IMR-90 (cell line): ENCODE results near the gene CLEC17A. TPM values are rescaled to one million over a fixed set of nuclear protein-coding genes. Genes with fewer than 3 reads are reported as not detected.

Experiments
- ATAC-seq: fragments of 200-7000 bp; cut with Tn5 transposase; 2 replicates; pipeline ENCODE4 v1.9.1; 2020; ENCODE audit warnings: low read depth, mild to moderate bottlenecking, moderate library complexity
- BruUV-seq: library from RNA; stranded (reverse); fragments of 400-500 nt; replicated peaks from 2 replicates; lab custom pipeline; 2021; lab: Mats Ljungman, UMichigan
- CTCF ChIA-PET: fragments of 300-600 bp; formaldehyde crosslinking; extraction: SDS; loops from one replicate; lab custom pipeline; 2021; ENCODE audit warnings: antibody characterized with exemption; lab: Yijun Ruan, JAX
- POLR2A ChIA-PET: fragments of 300-600 bp; sonication (Branson Sonifier 250); formaldehyde crosslinking; loops from one replicate; lab custom pipeline; 2022; ENCODE audit warnings: antibody characterized with exemption; ENCODE audit not compliant: unreplicated experiment; lab: Charles Lee
- DNase-seq: peaks from one replicate; pipeline ENCODE4 v3.0.0; 2013
- H2AFZ ChIP-seq: replicated peaks from 2 replicates; pipeline ENCODE3; 2013; ENCODE audit warnings: low read length, mild to moderate bottlenecking; ENCODE audit not compliant: poor library complexity
- H2AK5ac ChIP-seq: 2 replicates; pipeline ENCODE4 v1.6.1; 2013; ENCODE audit warnings: low read depth, low read length, inconsistent platforms
- H2AK9ac ChIP-seq: replicated peaks from 2 replicates; pipeline ENCODE3; 2013; ENCODE audit warnings: mild to moderate bottlenecking, low read depth, low read length, moderate library complexity; ENCODE audit not compliant: poor library complexity
- H2BK120ac ChIP-seq: 2 replicates; pipeline ENCODE4 v1.6.1; 2013; ENCODE audit warnings: low read depth, low read length, inconsistent platforms
- H2BK15ac ChIP-seq: 3 replicates; pipeline ENCODE4 v1.6.1; 2013; ENCODE audit warnings: low read depth, low read length, inconsistent platforms
- H2BK20ac ChIP-seq: 2 replicates; pipeline ENCODE4 v1.6.1; 2013; ENCODE audit warnings: low read depth, mild to moderate bottlenecking, inconsistent platforms, low read length, moderate library complexity
- H2BK5ac ChIP-seq: 2 replicates; pipeline ENCODE4 v1.6.1; 2013; ENCODE audit warnings: mild to moderate bottlenecking, low read depth, low read length, inconsistent platforms; ENCODE audit not compliant: poor library complexity, severe bottlenecking
- H3K14ac ChIP-seq: replicated peaks from 2 replicates; pipeline ENCODE4 v1.6.1; 2013; ENCODE audit warnings: low read depth, low read length, inconsistent platforms
- H3K18ac ChIP-seq: 2 replicates; pipeline ENCODE4 v1.6.1; 2013; ENCODE audit warnings: low read depth, low read length, control low read depth
- H3K23ac ChIP-seq: 2 replicates; pipeline ENCODE4 v1.6.1; 2013; ENCODE audit warnings: low read depth, low read length, inconsistent platforms
- H3K27ac ChIP-seq: 2 replicates; pipeline ENCODE4 v1.5.1; 2013; ENCODE audit warnings: mild to moderate bottlenecking, control low read depth, low read length; ENCODE audit not compliant: insufficient read depth
- H3K27me3 ChIP-seq: 2 replicates; pipeline ENCODE4 v1.6.1; 2013; ENCODE audit warnings: low read length; ENCODE audit not compliant: control insufficient read depth, insufficient read depth
- H3K36me3 ChIP-seq: 2 replicates; pipeline ENCODE4 v1.6.1; 2013; ENCODE audit warnings: low read length, mixed read lengths; ENCODE audit not compliant: control insufficient read depth, insufficient read depth
- H3K4ac ChIP-seq: 2 replicates; pipeline ENCODE4 v1.6.1; 2013; ENCODE audit warnings: low read depth, low read length, inconsistent platforms
- H3K4me1 ChIP-seq: 2 replicates; pipeline ENCODE4 v1.6.1; 2013; ENCODE audit warnings: low read length, mixed read lengths; ENCODE audit not compliant: control insufficient read depth, insufficient read depth
- H3K4me2 ChIP-seq: 2 replicates; pipeline ENCODE4 v1.6.1; 2013; ENCODE audit warnings: low read depth, mild to moderate bottlenecking, control low read depth, low read length, moderate library complexity
- H3K4me3 ChIP-seq: 2 replicates; pipeline ENCODE4 v1.5.1; 2013; ENCODE audit warnings: low read depth, mild to moderate bottlenecking, control low read depth, low read length, moderate library complexity; ENCODE audit not compliant: insufficient read depth
- H3K56ac ChIP-seq: 2 replicates; pipeline ENCODE4 v1.6.1; 2013; ENCODE audit warnings: low read length, inconsistent platforms; ENCODE audit not compliant: insufficient read depth; ENCODE audit errors: extremely low read depth
- H3K79me1 ChIP-seq, 2 experiments: 2 replicates each; pipeline ENCODE4 v1.6.1; 2013; ENCODE audit warnings: low read length in 2 of 2, inconsistent platforms in 1 of 2, low read depth in 1 of 2
- H3K9ac ChIP-seq: 2 replicates; pipeline ENCODE4 v1.6.1; 2013; ENCODE audit warnings: low read depth, low read length, control low read depth
- H3K9me1 ChIP-seq: 2 replicates; pipeline ENCODE4 v1.6.1; 2013; ENCODE audit warnings: low read length, inconsistent platforms; ENCODE audit not compliant: insufficient read depth
- H3K9me3 ChIP-seq: 2 replicates; pipeline ENCODE4 v1.6.1; 2013; ENCODE audit warnings: low read length; ENCODE audit not compliant: control insufficient read depth, insufficient read depth
- H4K20me1 ChIP-seq: 2 replicates; pipeline ENCODE4 v1.6.1; 2013; ENCODE audit warnings: low read length, inconsistent platforms; ENCODE audit not compliant: insufficient read depth
- H4K5ac ChIP-seq: 2 replicates; pipeline ENCODE4 v1.6.1; 2013; ENCODE audit warnings: mild to moderate bottlenecking, low read depth, low read length, control low read depth
- H4K8ac ChIP-seq, 2 experiments: 2 replicates each; pipeline ENCODE4 v1.6.1; 2013; ENCODE audit warnings: low read depth in 2 of 2, low read length in 2 of 2, control low read depth in 1 of 2, inconsistent platforms in 1 of 2
- H4K91ac ChIP-seq: 2 replicates; pipeline ENCODE4 v1.6.1; 2013; ENCODE audit warnings: low read depth, low read length, inconsistent platforms; ENCODE audit not compliant: insufficient read depth
- BHLHE40 ChIP-seq: fragments of 150-350 bp; IDR thresholded peaks from 2 replicates; pipeline ENCODE4 v1.6.1; 2016; ENCODE audit warnings: mild to moderate bottlenecking, low read depth, low read length
- CEBPB ChIP-seq: IDR thresholded peaks from 2 replicates; pipeline ENCODE4 v1.6.1; 2012; ENCODE audit warnings: low read depth, low read length, improper control_type of control experiment
- CTCF ChIP-seq: conservative IDR thresholded peaks from 2 replicates; pipeline ENCODE4 v1.5.1; 2012; ENCODE audit warnings: mild to moderate bottlenecking, low read depth, low read length, improper control_type of control experiment
- MAFK ChIP-seq: IDR thresholded peaks from 2 replicates; pipeline ENCODE4 v1.6.1; 2012; ENCODE audit warnings: low read depth, low read length, improper control_type of control experiment
- MAZ ChIP-seq: IDR thresholded peaks from 2 replicates; pipeline ENCODE4 v1.6.1; 2012; ENCODE audit warnings: low read depth, mild to moderate bottlenecking, low read length, improper control_type of control experiment, moderate library complexity, borderline replicate concordance
- MXI1 ChIP-seq: IDR thresholded peaks from 2 replicates; pipeline ENCODE4 v1.6.1; 2012; ENCODE audit warnings: low read depth, mild to moderate bottlenecking, low read length, moderate library complexity, borderline replicate concordance
- NFE2L2 ChIP-seq: fragments of 150-350 bp; IDR thresholded peaks from 2 replicates; pipeline ENCODE4 v1.6.1; 2016; ENCODE audit warnings: low read depth, mild to moderate bottlenecking, low read length
- POLR2A ChIP-seq: IDR thresholded peaks from 2 replicates; pipeline ENCODE4 v1.6.1; 2012; ENCODE audit warnings: mild to moderate bottlenecking, low read depth, low read length
- RAD21 ChIP-seq: IDR thresholded peaks from 2 replicates; pipeline ENCODE4 v1.6.1; 2012; ENCODE audit warnings: low read length, improper control_type of control experiment
- RCOR1 ChIP-seq: IDR thresholded peaks from 2 replicates; pipeline ENCODE4 v1.6.1; 2012; ENCODE audit warnings: mild to moderate bottlenecking, low read length, improper control_type of control experiment; ENCODE audit not compliant: insufficient replicate concordance
- RFX5 ChIP-seq: IDR thresholded peaks from 2 replicates; pipeline ENCODE4 v1.8.0; 2012; ENCODE audit warnings: low read depth, mild to moderate bottlenecking, low read length, moderate library complexity
- SMC3 ChIP-seq: fragments of 150-350 bp; IDR thresholded peaks from 2 replicates; pipeline ENCODE4 v1.6.1; 2016; ENCODE audit warnings: low read depth, mild to moderate bottlenecking, antibody characterized with exemption, low read length, moderate library complexity
- USF2 ChIP-seq: fragments of 150-350 bp; IDR thresholded peaks from 2 replicates; pipeline ENCODE4 v1.6.1; 2017; ENCODE audit warnings: mild to moderate bottlenecking, antibody characterized with exemption, low read length, low read depth
- WGBS, 2 experiments: methylation state at CpG; one replicate each; pipeline versions ENCODE4 v1.1.5 to v1.1.7; 2013; ENCODE audit warnings: missing lambda C conversion rate in 2 of 2; ENCODE audit not compliant: insufficient read length in 1 of 2; ENCODE audit errors: extremely low coverage in 2 of 2; 5-methylcytosine and 5-hydroxymethylcytosine counted together
- dilution Hi-C: fragments of 300-500 bp; cut with HindIII; formaldehyde crosslinking; loops from one replicate; pipeline ENCODE4 v1.14.3; 2018; ENCODE audit warnings: low sequenced_read_pairs; ENCODE audit not compliant: unreplicated experiment
- in situ Hi-C: fragments of 300-500 bp; cut with MboI; formaldehyde crosslinking; loops from 3 replicates; pipeline ENCODE4 v1.14.3; 2019; ENCODE audit warnings: low sequenced_read_pairs, inconsistent platforms, mixed read lengths
- intact Hi-C: fragments of 100-400 bp; cut with micrococcal nuclease; formaldehyde crosslinking; loops from 2 replicates; pipeline ENCODE4 v1.10.0; 2022
- polyA plus RNA-seq, 3 experiments: library from polyadenylated mRNA; depleted of rRNA; stranded (reverse); fragments of >200 nt; gene quantifications; 2 replicates each; pipeline ENCODE4 v1.2.3, GENCODE V29; 2012; ENCODE audit warnings: low replicate concordance in 1 of 3
- total RNA-seq: library from RNA; depleted of rRNA; stranded (reverse); fragments of >200 nt; gene quantifications from 2 replicates; pipeline ENCODE4 v1.2.3, GENCODE V29; 2012

CLEC17A gene
- total and polyA plus RNA-seq, 2 of the 4 experiments (the other 2 are of a cell fraction): 0.05 TPM; not detected in 1

- TF ChIP-seq BHLHE40: no peak
Measured at GRCh38 chr19:14544977-14545715, 37.7 kb upstream of the CLEC17A start (continued).

- H4K5ac ChIP-seq: no peak overlapping the region
- H3K4ac ChIP-seq: no peak overlapping the region
- POLR2A ChIA-PET: no interaction called here
- no peaks in the 10 kb centered on the region for H3K9me3 ChIP-seq
- H3K27me3 ChIP-seq: no peaks in the 10 kb centered on the region
- no peak overlapping the region for H3K14ac ChIP-seq
- no peak overlapping the region for H3K56ac ChIP-seq
- no TSS peak for BruUV-seq
- H4K91ac ChIP-seq: no peak overlapping the region
- H4K8ac ChIP-seq: no peak overlapping the region
- CTCF ChIA-PET: interaction anchor here (1.7 kb wide), 1 partner anchor 12 kb away, joined by 5 read pairs; no protein-coding TSS in a partner anchor
- no peak overlapping the region for H3K27ac ChIP-seq
- H3K9me1 ChIP-seq: peaks cover 14% of the 10 kb centered on the region; the same call in 1 of the 2 replicates
- H3K36me3 ChIP-seq: no peaks in the 10 kb centered on the region
- H3K4me3 ChIP-seq: no peak overlapping the region
- WGBS, 2 experiments: 50% methylated on average over 2 of the region's 9 CpGs; no CpG with 5 or more reads in 1 of the 2 experiments
- H2BK120ac ChIP-seq: no peak overlapping the region
- no peak overlapping the region for H2AFZ ChIP-seq
- no peak overlapping the region for H3K18ac ChIP-seq
- no peak overlapping the region for H2BK5ac ChIP-seq
- no peak overlapping the region for H3K23ac ChIP-seq
- no peak overlapping the region for H3K9ac ChIP-seq
- H2AK5ac ChIP-seq: no peak overlapping the region
- H2BK15ac ChIP-seq: no peak overlapping the region
- ATAC-seq (no peak), DNase-seq (no peak)
- H2BK20ac ChIP-seq: no peak overlapping the region
- peak overlapping the region; percentile 42 for H2AK9ac ChIP-seq
- dilution Hi-C loops (no loop called here), intact Hi-C loops (no loop called here), in situ Hi-C loops (no loop called here)
- H3K4me1 ChIP-seq: peaks cover 6% of the 10 kb centered on the region; the same call in 1 of the 2 replicates
- peaks cover 12 to 54% of the 10 kb centered on the region in 2 experiments for H3K79me1 ChIP-seq
- H3K4me2 ChIP-seq: no peak overlapping the region
- peaks cover 19% of the 10 kb centered on the region for H4K20me1 ChIP-seq
- TF ChIP-seq RCOR1 (no peak), RAD21 (no peak), USF2 (no peak), MXI1 (no peak), CTCF (no peak), NFE2L2 (no peak), MAFK (no peak), POLR2A (no peak), SMC3 (no peak), MAZ (no peak), CEBPB (no peak), RFX5 (no peak), BHLHE40 (no peak)
Measured at GRCh38 chr19:14545716-14546082, 37.2 kb upstream of the CLEC17A start.
